ENCODE results near the gene TMEM119.
"Not testable (repeated sequence)": the region's sequence is repeated elsewhere in the genome, so short reads cannot be mapped to it uniquely, and the experiment has no call there.

TMEM119 gene

DNA sequence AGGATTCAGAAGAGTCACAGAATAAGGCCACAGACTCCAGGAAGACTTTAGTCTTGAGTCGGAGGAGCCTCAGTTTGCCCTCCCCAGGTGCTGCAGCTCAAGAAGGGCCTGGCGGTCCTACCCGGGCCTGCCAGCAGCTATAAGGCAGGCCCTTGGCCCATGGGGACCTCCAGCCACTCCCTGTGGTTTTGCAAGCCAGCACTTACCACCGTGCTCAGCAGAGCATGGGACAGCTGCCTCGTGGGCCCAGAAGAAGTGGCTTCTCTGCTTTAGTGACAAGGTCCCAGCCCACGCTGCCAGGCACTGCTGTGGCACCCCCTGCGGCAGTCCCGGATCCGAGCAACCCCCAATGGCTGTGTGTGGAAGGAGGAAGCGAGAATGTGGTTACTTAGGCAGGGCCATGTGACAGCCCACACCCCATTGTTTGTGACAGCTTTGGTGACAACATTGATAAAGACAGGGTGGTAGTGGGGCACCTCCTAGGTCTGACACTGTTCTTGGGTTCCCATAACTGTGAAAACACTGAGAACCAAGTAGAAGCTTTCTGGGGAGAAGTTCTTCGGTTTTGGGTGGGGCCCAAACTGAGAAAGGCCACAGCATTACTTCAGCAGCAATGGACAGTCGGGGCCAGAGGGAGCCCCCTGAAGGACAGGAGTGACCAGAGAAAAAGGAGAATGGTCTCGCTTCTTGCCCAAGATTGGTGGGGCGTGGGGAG, 35.8 kb upstream of the TMEM119 start, which contains the start of gene SELPLG:
TSS of gene SELPLG (minus strand) at position 361 of the 715 bp plus-strand sequence. CDS start 9,587 bp downstream, outside the sequence.
- peak; percentile 89 for DNase-seq

- no peak for DNase-seq
These were observed 35.2 kb upstream of the TMEM119 start for GRCh38 chr12:108633081-108633533.

DNA sequence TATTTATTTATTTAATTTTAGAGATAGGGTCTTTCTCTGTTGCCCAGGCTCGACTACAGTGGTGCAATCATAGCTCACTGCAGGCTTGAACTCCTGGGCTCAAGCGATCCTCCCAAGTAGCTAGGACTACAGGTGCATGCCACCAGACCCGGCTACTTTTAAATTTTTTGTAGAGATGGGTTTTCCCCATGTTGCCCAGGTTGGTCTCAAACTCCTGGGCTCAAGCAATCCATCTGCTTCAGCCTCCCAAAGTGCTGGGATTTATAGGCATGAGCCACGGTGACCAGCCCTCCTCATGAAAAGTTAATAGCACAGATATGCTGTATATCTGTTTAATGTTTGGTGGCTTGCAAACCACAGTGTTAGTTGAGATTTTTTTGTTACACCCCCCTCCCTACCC, 33.4 kb upstream of the TMEM119 start:
- DNase-seq, result not testable (repeated sequence)

DNA sequence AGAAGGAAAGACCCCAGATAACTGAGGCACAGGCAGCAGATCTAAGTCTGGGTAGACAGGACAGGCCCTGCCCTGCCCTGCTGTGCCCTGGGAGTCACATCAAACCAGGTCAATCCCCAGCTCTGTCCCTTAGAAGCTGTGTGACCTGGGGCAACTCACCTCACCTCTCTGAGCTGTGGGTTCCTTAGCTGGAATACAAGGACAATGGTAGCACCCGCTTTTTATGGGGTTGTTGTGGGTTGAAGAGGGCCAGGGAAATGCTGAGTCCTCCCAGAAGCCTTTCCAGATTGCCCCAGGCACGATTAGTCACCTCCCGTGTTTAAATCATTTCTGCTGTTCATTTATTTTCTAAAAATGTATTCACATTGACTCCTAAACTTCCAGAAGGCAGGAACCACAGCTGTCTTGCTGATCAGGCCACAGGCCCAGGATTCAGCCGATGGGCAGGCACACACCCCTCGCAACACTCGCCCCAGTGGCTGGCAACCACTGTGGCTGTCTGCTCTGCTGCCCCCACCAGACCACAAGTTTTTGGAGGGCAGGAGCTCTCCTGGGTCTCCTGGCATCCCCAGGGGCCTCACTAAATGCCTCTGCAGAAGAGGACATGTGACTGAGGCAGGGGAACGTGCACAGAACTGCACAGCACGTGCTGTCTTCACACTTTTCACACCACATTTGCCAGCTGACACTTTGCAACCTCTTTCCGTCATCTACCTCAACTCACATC, 32.8 kb upstream of the TMEM119 start:
- peak; percentile 47 for DNase-seq

DNA sequence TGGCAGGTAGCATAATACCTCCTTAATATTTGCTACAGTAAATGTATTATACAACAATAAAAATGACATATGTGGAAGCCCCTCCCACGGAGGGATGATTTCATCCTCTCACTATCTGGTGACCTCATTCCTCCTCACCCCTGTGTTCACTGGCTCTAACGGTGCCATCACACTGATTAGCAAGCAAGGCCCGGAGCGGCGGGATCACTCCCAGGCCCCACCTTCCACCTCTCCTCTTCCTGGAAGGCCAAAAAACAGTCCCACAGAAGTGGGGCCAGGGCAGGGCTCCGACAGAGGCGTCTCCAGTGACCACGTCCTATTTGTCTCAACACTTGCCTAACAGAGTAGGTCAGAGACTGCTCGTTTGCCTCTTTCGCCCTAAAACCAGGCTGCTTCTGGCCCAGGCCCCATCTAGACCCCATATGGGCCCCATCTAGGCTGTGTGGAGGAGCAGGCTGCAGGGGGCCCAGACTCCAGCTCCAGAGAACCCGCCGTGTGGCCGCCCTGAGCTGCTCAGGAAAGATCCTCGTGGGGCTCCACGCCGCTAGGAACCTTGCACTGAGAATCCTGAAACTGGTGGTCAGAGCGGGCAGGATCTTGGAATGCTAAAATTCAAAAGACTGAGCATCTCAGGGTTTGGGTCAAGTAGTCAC, 32.1 kb upstream of the TMEM119 start:
- DNase-seq, result peak; percentile 80

GRCh38 chr12:108629151-108629550, 31.3 kb upstream of the TMEM119 start:
- DNase-seq, result peak; percentile 47

GRCh38 chr12:108627134-108627920, 29.4 kb upstream of the TMEM119 start:
- DNase-seq, result no peak

DNA sequence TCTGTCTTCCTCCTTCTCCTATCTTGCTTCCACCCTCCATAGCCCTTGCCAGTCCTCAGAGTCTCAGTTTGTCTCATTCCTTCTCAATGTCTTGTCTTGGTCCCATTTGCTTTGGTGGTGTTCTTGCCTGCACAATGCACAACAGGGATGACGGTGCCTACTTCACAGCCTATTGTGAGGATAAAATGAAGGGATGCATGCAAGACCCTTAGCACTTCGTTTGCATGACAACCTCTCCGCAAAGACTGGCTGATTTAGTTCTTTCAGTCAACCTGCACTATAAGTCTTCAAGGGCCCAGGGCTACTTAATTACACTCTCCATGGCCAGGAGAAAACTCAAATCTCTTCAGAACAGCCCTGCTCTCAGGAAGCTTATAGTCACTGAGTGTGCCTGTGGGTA, 27.3 kb upstream of the TMEM119 start:
- DNase-seq, result no peak

DNA sequence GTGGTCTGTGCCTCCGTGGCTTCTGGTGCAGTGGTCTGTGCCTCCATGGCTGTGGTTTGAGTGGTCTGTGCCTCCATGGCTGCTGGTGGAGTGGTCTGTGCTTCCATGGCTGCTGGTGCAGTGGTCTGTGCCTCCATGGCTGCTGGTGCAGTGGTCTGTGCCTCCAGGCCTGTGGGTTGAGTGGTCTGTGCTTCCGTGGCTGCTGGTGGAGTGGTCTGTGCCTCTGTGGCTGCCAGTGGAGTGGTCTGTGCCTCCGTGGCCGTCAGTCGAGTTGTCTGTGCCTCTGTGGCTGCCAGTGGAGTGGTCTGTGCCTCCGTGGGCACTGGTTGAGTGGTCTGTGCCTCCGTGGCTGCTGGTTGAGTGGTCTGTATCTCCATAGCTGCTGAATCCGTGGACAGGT, 25.7 kb upstream of the TMEM119 start:
- no peak for DNase-seq

GRCh38 chr12:108622921-108623514, 25.1 kb upstream of the TMEM119 start:
- no peak for DNase-seq

DNA sequence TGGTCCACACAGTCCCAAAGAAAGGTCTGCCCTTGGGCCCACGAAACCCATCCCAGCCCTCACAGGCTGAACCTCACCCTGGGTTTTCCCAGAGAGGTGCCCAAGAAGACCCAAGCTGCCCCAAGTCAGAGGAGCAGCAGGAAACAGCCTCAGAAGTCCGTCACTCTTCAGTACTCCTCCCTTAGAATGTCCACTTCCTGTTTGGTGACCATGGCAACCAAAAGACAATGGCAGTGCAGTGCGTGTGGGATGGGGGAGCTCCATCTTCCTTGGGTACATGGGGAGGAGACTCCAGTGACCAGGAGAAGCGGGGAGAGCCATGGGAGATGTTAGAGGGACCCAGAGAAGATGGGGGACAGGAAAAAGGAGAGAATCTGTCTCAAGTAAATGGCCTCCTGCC, 24.5 kb upstream of the TMEM119 start:
- DNase-seq, result no peak

GRCh38 chr12:108621161-108621560, 23.3 kb upstream of the TMEM119 start:
- DNase-seq, result no peak

DNA sequence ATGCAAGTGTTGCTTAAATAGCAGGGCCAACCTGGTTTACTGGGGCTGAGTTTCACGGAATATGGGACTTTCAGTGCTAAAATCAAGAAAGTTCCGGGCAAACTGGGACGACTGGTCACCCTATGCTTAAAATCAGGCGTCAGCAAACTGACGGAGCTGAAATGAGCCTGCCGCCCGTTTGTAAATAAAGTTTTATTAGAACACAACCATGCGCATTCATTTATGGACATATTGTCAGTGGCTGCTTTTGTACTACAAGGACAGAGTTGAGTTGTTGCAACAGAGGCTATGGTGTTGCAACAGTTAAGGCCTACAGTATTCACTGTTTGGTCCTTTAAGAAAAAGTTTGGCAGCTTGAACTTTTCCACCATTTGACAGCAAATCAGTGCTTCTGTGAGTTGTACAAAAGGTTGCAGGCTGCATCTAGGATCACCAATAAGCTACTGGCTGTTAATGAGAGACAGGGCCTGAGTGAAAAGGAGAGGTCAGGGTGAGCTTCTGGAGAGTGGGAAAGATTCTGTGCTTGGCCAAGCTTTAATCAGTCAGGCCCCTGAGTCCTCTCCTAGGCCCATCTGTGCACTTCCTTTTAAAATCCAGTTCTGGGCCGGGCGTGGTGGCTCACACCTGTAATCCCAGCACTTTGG, 22.5 kb upstream of the TMEM119 start:
- DNase-seq, result no peak

DNA sequence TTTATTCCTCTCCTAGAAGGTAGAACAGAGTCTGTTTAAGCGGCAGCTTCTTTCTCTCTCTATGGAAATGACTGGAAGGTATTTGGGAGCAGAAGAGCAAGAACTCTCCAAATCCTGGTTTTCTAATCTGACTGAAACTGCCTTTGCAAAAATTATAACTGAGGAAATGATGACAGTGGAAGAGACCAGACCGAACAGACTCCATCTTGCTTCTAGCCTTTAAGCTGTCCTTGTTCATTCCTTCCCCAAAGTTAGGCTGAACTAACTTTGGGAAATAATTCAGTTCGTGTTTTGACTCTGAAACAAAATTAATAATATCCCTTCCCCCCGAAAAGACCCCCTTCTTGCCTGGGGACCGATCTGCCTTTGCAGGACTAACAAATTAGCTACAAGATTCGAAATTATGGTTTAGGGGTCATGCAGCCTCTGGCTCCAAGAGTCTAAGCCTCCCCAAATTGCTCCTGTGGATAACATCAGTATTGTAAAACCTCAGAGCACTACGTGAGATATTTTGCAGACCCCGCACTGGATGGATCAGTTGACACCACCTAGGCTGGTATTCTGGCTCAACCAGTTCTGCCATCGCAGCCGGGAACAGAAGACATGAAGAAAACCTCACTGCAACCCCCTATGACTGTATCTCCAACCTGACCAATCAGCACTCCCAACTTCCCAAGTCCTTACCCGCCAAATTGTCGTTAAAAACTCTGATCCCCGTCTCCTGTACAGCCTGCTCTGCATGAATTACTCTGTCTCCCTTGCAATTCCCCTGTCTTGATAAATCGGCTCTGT, 21.7 kb upstream of the TMEM119 start:
- no peak for DNase-seq

GRCh38 chr12:108618953-108619274, 21.0 kb upstream of the TMEM119 start:
- not testable (repeated sequence) for DNase-seq

DNA sequence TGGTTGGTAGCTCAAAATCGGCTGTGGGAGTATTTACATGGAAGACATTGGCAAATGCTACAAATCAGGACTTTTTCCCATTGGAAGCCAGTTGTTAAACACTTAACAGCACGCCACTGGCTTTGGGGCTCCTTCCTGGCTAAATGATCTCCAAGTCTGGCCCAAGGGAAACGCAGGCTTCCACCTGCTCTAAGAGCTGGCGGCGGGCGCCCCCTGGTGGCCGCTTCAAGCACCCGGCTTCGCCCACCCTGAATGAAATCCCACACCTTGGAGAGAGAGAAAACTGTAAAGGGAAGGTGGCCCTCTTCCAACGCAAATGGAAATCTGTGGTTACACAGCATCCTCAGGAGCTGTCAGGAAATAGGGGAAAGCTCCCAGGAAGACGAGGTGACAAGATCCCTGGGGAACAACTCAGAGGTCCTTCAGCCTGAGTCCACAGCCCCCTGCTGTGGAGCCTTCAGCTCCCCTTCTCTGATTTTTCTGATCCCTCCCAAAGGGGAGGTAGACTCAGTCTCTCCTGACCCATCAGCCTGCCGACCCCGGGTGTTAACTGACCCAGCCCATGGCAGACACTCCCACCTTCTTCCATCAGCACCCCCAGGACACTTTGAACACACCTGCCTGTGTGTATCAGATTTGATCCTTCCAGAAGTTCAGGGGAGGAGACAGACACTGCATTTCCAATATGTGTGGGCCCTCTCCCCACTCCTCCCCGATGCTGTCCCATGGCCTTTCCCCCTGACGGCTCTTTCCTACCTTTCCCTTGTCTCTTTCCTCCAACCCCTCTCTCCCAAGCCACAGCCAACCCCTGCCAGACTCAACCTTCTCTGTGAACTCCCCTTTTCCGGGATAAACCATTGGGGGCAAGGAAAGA, 20.4 kb upstream of the TMEM119 start:
- peak; percentile 88 for DNase-seq

GRCh38 chr12:108616941-108617858, 19.3 kb upstream of the TMEM119 start:
- DNase-seq, result peak; percentile 87

DNA sequence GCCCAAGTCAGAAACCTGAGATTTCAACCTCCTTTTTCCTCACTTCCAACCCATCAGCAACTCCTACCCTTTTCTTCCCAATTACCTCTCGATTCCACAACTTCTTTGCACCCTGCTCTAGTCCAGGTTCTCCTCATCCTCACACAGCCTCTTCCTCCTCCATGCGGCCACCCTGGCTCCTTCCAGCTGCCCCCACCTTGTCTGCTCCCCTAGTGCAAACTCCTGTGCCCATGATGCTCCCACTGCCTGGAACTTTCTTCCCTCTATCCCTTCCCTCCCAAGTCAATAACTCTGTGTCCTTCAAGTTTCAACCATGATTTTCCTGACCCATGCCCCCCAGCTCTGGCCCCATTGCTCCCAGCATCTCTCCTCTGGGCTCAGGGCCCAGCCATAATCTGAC, 18.5 kb upstream of the TMEM119 start:
- DNase-seq, result no peak

- DNase-seq, result no peak
These were observed 18.0 kb upstream of the TMEM119 start for GRCh38 chr12:108615918-108616317.
